ENCODE data around the gene HSF2BP. TPM values are rescaled to one million over a fixed set of nuclear protein-coding genes. Genes with fewer than 3 reads are reported as not detected.

Gene HSF2BP
- total and polyA plus RNA-seq, 8 donors, result 0.23 to 1.5 (median 0.31) TPM; not detected in 3

DNA sequence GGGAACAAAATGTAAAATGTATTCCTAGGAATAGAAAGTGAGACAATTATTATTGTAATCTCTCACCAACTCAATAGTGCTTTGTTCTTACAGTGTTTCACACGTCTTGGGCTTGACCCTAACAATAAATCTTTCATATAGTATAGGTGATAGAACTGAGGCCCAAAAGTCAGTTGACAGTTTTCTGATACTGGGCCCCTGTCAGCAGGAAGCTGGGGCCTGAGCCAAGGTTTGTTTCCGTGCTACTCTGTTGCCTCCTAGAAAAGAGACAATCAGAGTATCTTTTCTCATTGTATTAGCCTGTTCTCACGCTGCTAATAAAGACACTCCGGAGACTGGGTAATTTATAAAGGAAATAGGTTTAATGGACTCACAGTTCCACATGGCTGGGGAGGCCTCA is 5.1 kb upstream of the HSF2BP start:
- intact Hi-C loops (cut with DNase I; ENCODE audit: low total_unique reads), result no loop called here
- DNase-seq, result no peak

GRCh38 chr21:43663033-43663432 is 3.7 kb upstream of the HSF2BP start:
- DNase-seq, result no peak
- intact Hi-C loops (cut with DNase I; ENCODE audit: low total_unique reads), result no loop called here
- H3K4me3 ChIP-seq, result no peak overlapping the region
- H3K27ac ChIP-seq, result no peak overlapping the region
- peaks cover 7 to 53% (median 42%) of the 10 kb centered on the region in 4 donors for H3K36me3 ChIP-seq
- H3K9me3 ChIP-seq, result no peaks in the 10 kb centered on the region
- TF ChIP-seq POLR2A (IDR thresholded peaks at IDR 0.05), result no peak
- TF ChIP-seq EP300 (IDR thresholded peaks at IDR 0.05), result no peak
- TF ChIP-seq, protein P1, sequence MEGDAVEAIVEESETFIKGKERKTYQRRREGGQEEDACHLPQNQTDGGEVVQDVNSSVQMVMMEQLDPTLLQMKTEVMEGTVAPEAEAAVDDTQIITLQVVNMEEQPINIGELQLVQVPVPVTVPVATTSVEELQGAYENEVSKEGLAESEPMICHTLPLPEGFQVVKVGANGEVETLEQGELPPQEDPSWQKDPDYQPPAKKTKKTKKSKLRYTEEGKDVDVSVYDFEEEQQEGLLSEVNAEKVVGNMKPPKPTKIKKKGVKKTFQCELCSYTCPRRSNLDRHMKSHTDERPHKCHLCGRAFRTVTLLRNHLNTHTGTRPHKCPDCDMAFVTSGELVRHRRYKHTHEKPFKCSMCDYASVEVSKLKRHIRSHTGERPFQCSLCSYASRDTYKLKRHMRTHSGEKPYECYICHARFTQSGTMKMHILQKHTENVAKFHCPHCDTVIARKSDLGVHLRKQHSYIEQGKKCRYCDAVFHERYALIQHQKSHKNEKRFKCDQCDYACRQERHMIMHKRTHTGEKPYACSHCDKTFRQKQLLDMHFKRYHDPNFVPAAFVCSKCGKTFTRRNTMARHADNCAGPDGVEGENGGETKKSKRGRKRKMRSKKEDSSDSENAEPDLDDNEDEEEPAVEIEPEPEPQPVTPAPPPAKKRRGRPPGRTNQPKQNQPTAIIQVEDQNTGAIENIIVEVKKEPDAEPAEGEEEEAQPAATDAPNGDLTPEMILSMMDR (IDR thresholded peaks at IDR 0.05), result no peak
- no peak for TF ChIP-seq POLR2AphosphoS5 (IDR thresholded peaks at IDR 0.05)
- peaks cover 21 to 48% (median 28%) of the 10 kb centered on the region in 4 donors for H3K4me1 ChIP-seq
- no peaks in the 10 kb centered on the region for H3K27me3 ChIP-seq
- WGBS, 5 donors, result 86 to 93% (median 89%) methylated on average over 9 of the region's 9 CpGs

More for the DNA sequence above, 5.1 kb upstream of the HSF2BP start:
- no peaks in the 10 kb centered on the region for H3K9me3 ChIP-seq
- 39 to 68% (median 40%) methylated on average over 4 of the region's 4 CpGs for WGBS, 5 donors
- peaks cover 7 to 54% (median 43%) of the 10 kb centered on the region in 4 donors for H3K36me3 ChIP-seq
- H3K4me3 ChIP-seq, result no peak overlapping the region
- no peak for TF ChIP-seq POLR2A (IDR thresholded peaks at IDR 0.05)
- no peak for TF ChIP-seq POLR2AphosphoS5 (IDR thresholded peaks at IDR 0.05)
- no peak for TF ChIP-seq EP300 (IDR thresholded peaks at IDR 0.05)
- TF ChIP-seq, protein P1 (IDR thresholded peaks at IDR 0.05), result no peak
- H3K27ac ChIP-seq, result no peak overlapping the region
- peaks cover 15 to 40% (median 22%) of the 10 kb centered on the region in 4 donors for H3K4me1 ChIP-seq
- no peaks in the 10 kb centered on the region for H3K27me3 ChIP-seq

DNA sequence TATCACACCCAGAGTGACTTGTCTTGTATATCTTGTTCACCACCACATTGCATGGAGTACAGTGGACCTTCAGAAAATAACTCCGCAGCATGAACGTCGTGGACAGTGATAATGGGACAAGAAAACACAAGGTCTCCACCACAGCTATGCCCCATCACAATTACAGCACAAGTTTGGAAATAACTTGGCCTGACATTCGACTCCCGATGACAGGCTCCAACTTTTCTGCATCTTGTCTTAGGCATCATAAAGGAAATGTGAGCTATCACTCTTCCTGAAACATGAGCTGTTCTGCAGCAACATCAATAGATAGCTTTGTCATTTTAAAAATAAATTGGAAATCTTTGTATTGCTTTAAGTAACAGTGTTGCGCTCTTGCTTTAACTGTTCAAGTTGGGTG is 3.0 kb upstream of the HSF2BP start:
- Histone ChIP-seq H3K4me3 (no peak overlapping the region), H3K9me3 (no peaks in the 10 kb centered on the region), H3K27me3 (no peaks in the 10 kb centered on the region), H3K4me1 (peaks cover 21 to 48% (median 28%) of the 10 kb centered on the region in 4 donors), H3K27ac (no peak overlapping the region), H3K36me3 (peaks cover 7 to 53% (median 42%) of the 10 kb centered on the region in 4 donors)
- intact Hi-C loops (cut with DNase I; ENCODE audit: low total_unique reads), result no loop called here
- WGBS, 5 donors, result 64 to 71% (median 69%) methylated on average over 6 of the region's 6 CpGs
- TF ChIP-seq POLR2A (IDR thresholded peaks at IDR 0.05) (no peak), POLR2AphosphoS5 (IDR thresholded peaks at IDR 0.05) (no peak), EP300 (IDR thresholded peaks at IDR 0.05) (no peak)
- TF ChIP-seq, protein P1 (IDR thresholded peaks at IDR 0.05), result no peak
- DNase-seq, result no peak

- TF ChIP-seq, protein P1 (IDR thresholded peaks at IDR 0.05), result no peak
- TF ChIP-seq POLR2AphosphoS5 (IDR thresholded peaks at IDR 0.05) (no peak), POLR2A (IDR thresholded peaks at IDR 0.05) (no peak), EP300 (IDR thresholded peaks at IDR 0.05) (no peak)
- 78 to 92% (median 84%) methylated on average over 14 to 23 of the region's 23 CpGs for WGBS, 5 donors
These were observed 536 bp downstream of the HSF2BP start for GRCh38 chr21:43658769-43659135.

More at GRCh38 chr21:43658769-43659135, 536 bp downstream of the HSF2BP start:
- no peaks in the 10 kb centered on the region for H3K9me3 ChIP-seq
- peak overlapping the region; percentile 96 to 99 (median 98) for H3K4me3 ChIP-seq
- peak overlapping the region; percentile 81 to 91 (median 90) for H3K27ac ChIP-seq
- peaks cover 5 to 22% (median 19%) of the 10 kb centered on the region in 4 donors for H3K36me3 ChIP-seq
- H3K27me3 ChIP-seq, result no peaks in the 10 kb centered on the region
- DNase-seq, result no peak
- H3K4me1 ChIP-seq, result peaks cover 21 to 43% (median 28%) of the 10 kb centered on the region in 4 donors
- intact Hi-C loops (cut with DNase I; ENCODE audit: low total_unique reads), result no loop called here

Data from stomach (tissue), 9 donors.